IMR-90 (cell line): Measurements from ENCODE around the gene FHL2. TPM values are rescaled to one million over a fixed set of nuclear protein-coding genes. Genes with fewer than 3 reads are reported as not detected.

Experiments used
- ATAC-seq: fragments of 200-7000 bp; cut with Tn5 transposase; 2 replicates; pipeline ENCODE4 v1.9.1; 2020; ENCODE audit warnings: low read depth, mild to moderate bottlenecking, moderate library complexity
- BruUV-seq: library from RNA; stranded (reverse); fragments of 400-500 nt; replicated peaks from 2 replicates; lab custom pipeline; 2021; lab: Mats Ljungman, UMichigan
- CTCF ChIA-PET: fragments of 300-600 bp; formaldehyde crosslinking; extraction: SDS; loops from one replicate; lab custom pipeline; 2021; ENCODE audit warnings: antibody characterized with exemption; lab: Yijun Ruan, JAX
- POLR2A ChIA-PET: fragments of 300-600 bp; sonication (Branson Sonifier 250); formaldehyde crosslinking; loops from one replicate; lab custom pipeline; 2022; ENCODE audit warnings: antibody characterized with exemption; ENCODE audit not compliant: unreplicated experiment; lab: Charles Lee
- DNase-seq: peaks from one replicate; pipeline ENCODE4 v3.0.0; 2013
- H2AFZ ChIP-seq: replicated peaks from 2 replicates; pipeline ENCODE3; 2013; ENCODE audit warnings: low read length, mild to moderate bottlenecking; ENCODE audit not compliant: poor library complexity
- H2AK5ac ChIP-seq: 2 replicates; pipeline ENCODE4 v1.6.1; 2013; ENCODE audit warnings: low read depth, low read length, inconsistent platforms
- H2AK9ac ChIP-seq: replicated peaks from 2 replicates; pipeline ENCODE3; 2013; ENCODE audit warnings: mild to moderate bottlenecking, low read depth, low read length, moderate library complexity; ENCODE audit not compliant: poor library complexity
- H2BK120ac ChIP-seq: 2 replicates; pipeline ENCODE4 v1.6.1; 2013; ENCODE audit warnings: low read depth, low read length, inconsistent platforms
- H2BK15ac ChIP-seq: 3 replicates; pipeline ENCODE4 v1.6.1; 2013; ENCODE audit warnings: low read depth, low read length, inconsistent platforms
- H2BK20ac ChIP-seq: 2 replicates; pipeline ENCODE4 v1.6.1; 2013; ENCODE audit warnings: low read depth, mild to moderate bottlenecking, inconsistent platforms, low read length, moderate library complexity
- H2BK5ac ChIP-seq: 2 replicates; pipeline ENCODE4 v1.6.1; 2013; ENCODE audit warnings: mild to moderate bottlenecking, low read depth, low read length, inconsistent platforms; ENCODE audit not compliant: poor library complexity, severe bottlenecking
- H3K14ac ChIP-seq: replicated peaks from 2 replicates; pipeline ENCODE4 v1.6.1; 2013; ENCODE audit warnings: low read depth, low read length, inconsistent platforms
- H3K18ac ChIP-seq: 2 replicates; pipeline ENCODE4 v1.6.1; 2013; ENCODE audit warnings: low read depth, low read length, control low read depth
- H3K23ac ChIP-seq: 2 replicates; pipeline ENCODE4 v1.6.1; 2013; ENCODE audit warnings: low read depth, low read length, inconsistent platforms
- H3K27ac ChIP-seq: 2 replicates; pipeline ENCODE4 v1.5.1; 2013; ENCODE audit warnings: mild to moderate bottlenecking, control low read depth, low read length; ENCODE audit not compliant: insufficient read depth
- H3K27me3 ChIP-seq: 2 replicates; pipeline ENCODE4 v1.6.1; 2013; ENCODE audit warnings: low read length; ENCODE audit not compliant: control insufficient read depth, insufficient read depth
- H3K36me3 ChIP-seq: 2 replicates; pipeline ENCODE4 v1.6.1; 2013; ENCODE audit warnings: low read length, mixed read lengths; ENCODE audit not compliant: control insufficient read depth, insufficient read depth
- H3K4ac ChIP-seq: 2 replicates; pipeline ENCODE4 v1.6.1; 2013; ENCODE audit warnings: low read depth, low read length, inconsistent platforms
- H3K4me1 ChIP-seq: 2 replicates; pipeline ENCODE4 v1.6.1; 2013; ENCODE audit warnings: low read length, mixed read lengths; ENCODE audit not compliant: control insufficient read depth, insufficient read depth
- H3K4me2 ChIP-seq: 2 replicates; pipeline ENCODE4 v1.6.1; 2013; ENCODE audit warnings: low read depth, mild to moderate bottlenecking, control low read depth, low read length, moderate library complexity
- H3K4me3 ChIP-seq: 2 replicates; pipeline ENCODE4 v1.5.1; 2013; ENCODE audit warnings: low read depth, mild to moderate bottlenecking, control low read depth, low read length, moderate library complexity; ENCODE audit not compliant: insufficient read depth
- H3K56ac ChIP-seq: 2 replicates; pipeline ENCODE4 v1.6.1; 2013; ENCODE audit warnings: low read length, inconsistent platforms; ENCODE audit not compliant: insufficient read depth; ENCODE audit errors: extremely low read depth
- H3K79me1 ChIP-seq, 2 experiments: 2 replicates each; pipeline ENCODE4 v1.6.1; 2013; ENCODE audit warnings: low read length in 2 of 2, inconsistent platforms in 1 of 2, low read depth in 1 of 2
- H3K9ac ChIP-seq: 2 replicates; pipeline ENCODE4 v1.6.1; 2013; ENCODE audit warnings: low read depth, low read length, control low read depth
- H3K9me1 ChIP-seq: 2 replicates; pipeline ENCODE4 v1.6.1; 2013; ENCODE audit warnings: low read length, inconsistent platforms; ENCODE audit not compliant: insufficient read depth
- H3K9me3 ChIP-seq: 2 replicates; pipeline ENCODE4 v1.6.1; 2013; ENCODE audit warnings: low read length; ENCODE audit not compliant: control insufficient read depth, insufficient read depth
- H4K20me1 ChIP-seq: 2 replicates; pipeline ENCODE4 v1.6.1; 2013; ENCODE audit warnings: low read length, inconsistent platforms; ENCODE audit not compliant: insufficient read depth
- H4K5ac ChIP-seq: 2 replicates; pipeline ENCODE4 v1.6.1; 2013; ENCODE audit warnings: mild to moderate bottlenecking, low read depth, low read length, control low read depth
- H4K8ac ChIP-seq, 2 experiments: 2 replicates each; pipeline ENCODE4 v1.6.1; 2013; ENCODE audit warnings: low read depth in 2 of 2, low read length in 2 of 2, control low read depth in 1 of 2, inconsistent platforms in 1 of 2
- H4K91ac ChIP-seq: 2 replicates; pipeline ENCODE4 v1.6.1; 2013; ENCODE audit warnings: low read depth, low read length, inconsistent platforms; ENCODE audit not compliant: insufficient read depth
- BHLHE40 ChIP-seq: fragments of 150-350 bp; IDR thresholded peaks from 2 replicates; pipeline ENCODE4 v1.6.1; 2016; ENCODE audit warnings: mild to moderate bottlenecking, low read depth, low read length
- CEBPB ChIP-seq: IDR thresholded peaks from 2 replicates; pipeline ENCODE4 v1.6.1; 2012; ENCODE audit warnings: low read depth, low read length, improper control_type of control experiment
- CHD1 ChIP-seq: IDR thresholded peaks from 2 replicates; pipeline ENCODE4 v1.6.1; 2012; ENCODE audit warnings: low read depth, low read length, improper control_type of control experiment
- FOS ChIP-seq: fragments of 150-350 bp; IDR thresholded peaks from 2 replicates; pipeline ENCODE4 v1.6.1; 2016; ENCODE audit warnings: low read depth, low read length
- MAFK ChIP-seq: IDR thresholded peaks from 2 replicates; pipeline ENCODE4 v1.6.1; 2012; ENCODE audit warnings: low read depth, low read length, improper control_type of control experiment
- MXI1 ChIP-seq: IDR thresholded peaks from 2 replicates; pipeline ENCODE4 v1.6.1; 2012; ENCODE audit warnings: low read depth, mild to moderate bottlenecking, low read length, moderate library complexity, borderline replicate concordance
- NFE2L2 ChIP-seq: fragments of 150-350 bp; IDR thresholded peaks from 2 replicates; pipeline ENCODE4 v1.6.1; 2016; ENCODE audit warnings: low read depth, mild to moderate bottlenecking, low read length
- POLR2A ChIP-seq: IDR thresholded peaks from 2 replicates; pipeline ENCODE4 v1.6.1; 2012; ENCODE audit warnings: mild to moderate bottlenecking, low read depth, low read length
- RAD21 ChIP-seq: IDR thresholded peaks from 2 replicates; pipeline ENCODE4 v1.6.1; 2012; ENCODE audit warnings: low read length, improper control_type of control experiment
- RCOR1 ChIP-seq: IDR thresholded peaks from 2 replicates; pipeline ENCODE4 v1.6.1; 2012; ENCODE audit warnings: mild to moderate bottlenecking, low read length, improper control_type of control experiment; ENCODE audit not compliant: insufficient replicate concordance
- RFX5 ChIP-seq: IDR thresholded peaks from 2 replicates; pipeline ENCODE4 v1.8.0; 2012; ENCODE audit warnings: low read depth, mild to moderate bottlenecking, low read length, moderate library complexity
- SMC3 ChIP-seq: fragments of 150-350 bp; IDR thresholded peaks from 2 replicates; pipeline ENCODE4 v1.6.1; 2016; ENCODE audit warnings: low read depth, mild to moderate bottlenecking, antibody characterized with exemption, low read length, moderate library complexity
- WGBS, 2 experiments: methylation state at CpG; one replicate each; pipeline versions ENCODE4 v1.1.5 to v1.1.7; 2013; ENCODE audit warnings: missing lambda C conversion rate in 2 of 2; ENCODE audit not compliant: insufficient read length in 1 of 2; ENCODE audit errors: extremely low coverage in 2 of 2; 5-methylcytosine and 5-hydroxymethylcytosine counted together
- dilution Hi-C: fragments of 300-500 bp; cut with HindIII; formaldehyde crosslinking; loops from one replicate; pipeline ENCODE4 v1.14.3; 2018; ENCODE audit warnings: low sequenced_read_pairs; ENCODE audit not compliant: unreplicated experiment
- in situ Hi-C: fragments of 300-500 bp; cut with MboI; formaldehyde crosslinking; loops from 3 replicates; pipeline ENCODE4 v1.14.3; 2019; ENCODE audit warnings: low sequenced_read_pairs, inconsistent platforms, mixed read lengths
- intact Hi-C: fragments of 100-400 bp; cut with micrococcal nuclease; formaldehyde crosslinking; loops from 2 replicates; pipeline ENCODE4 v1.10.0; 2022
- polyA plus RNA-seq, 3 experiments: library from polyadenylated mRNA; depleted of rRNA; stranded (reverse); fragments of >200 nt; gene quantifications; 2 replicates each; pipeline ENCODE4 v1.2.3, GENCODE V29; 2012; ENCODE audit warnings: low replicate concordance in 1 of 3
- total RNA-seq: library from RNA; depleted of rRNA; stranded (reverse); fragments of >200 nt; gene quantifications from 2 replicates; pipeline ENCODE4 v1.2.3, GENCODE V29; 2012
- TF ChIP-seq, protein P1 (sequence below): conservative IDR thresholded peaks from 2 replicates; pipeline ENCODE4 v1.5.1; 2012; ENCODE audit warnings: mild to moderate bottlenecking, low read depth, low read length, improper control_type of control experiment
- TF ChIP-seq, protein P2 (sequence below): fragments of 150-350 bp; IDR thresholded peaks from 2 replicates; pipeline ENCODE4 v1.6.1; 2017; ENCODE audit warnings: mild to moderate bottlenecking, antibody characterized with exemption, low read length, low read depth

Gene FHL2
- total and polyA plus RNA-seq, 2 of the 4 experiments (the other 2 are of a cell fraction): 464 to 550 TPM

DNA sequence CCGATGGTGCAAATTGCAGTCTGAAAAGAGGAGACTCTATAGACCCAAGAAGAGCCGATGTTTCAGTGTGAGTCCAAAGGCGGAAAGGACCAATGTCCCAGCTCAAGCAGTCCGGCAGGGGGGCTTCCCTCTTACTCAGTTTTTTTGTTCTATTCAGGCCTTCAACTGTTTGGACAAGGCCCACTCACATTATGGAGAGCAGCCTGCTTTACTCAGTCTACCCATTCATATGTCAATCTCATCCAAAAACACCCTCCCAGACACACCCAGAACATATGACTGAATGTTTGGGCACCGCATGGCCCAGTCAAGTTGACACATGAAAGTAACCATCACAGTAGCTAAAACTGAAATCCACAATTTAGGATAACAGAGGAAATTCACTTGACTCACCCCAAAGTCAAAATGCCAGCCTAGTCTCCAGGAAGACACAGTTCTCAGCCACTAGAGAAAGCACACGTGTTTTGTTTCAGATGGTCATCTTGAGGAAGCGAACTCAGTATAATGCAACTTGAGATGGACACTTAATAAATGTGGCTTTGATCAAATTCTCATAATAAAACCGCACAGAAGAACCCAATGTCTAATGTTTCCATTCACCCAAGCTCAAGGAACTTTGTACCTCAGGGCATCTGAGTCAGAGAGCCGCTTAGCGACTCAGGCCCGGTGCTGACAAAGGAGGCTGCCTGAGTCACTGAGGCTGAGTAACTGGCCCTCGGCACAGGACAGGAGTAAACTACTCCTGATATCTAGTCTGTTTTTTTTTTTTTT is 2.4 kb downstream of the FHL2 start:
- H2BK20ac ChIP-seq: peak overlapping the region; percentile 20
- no peaks in the 10 kb centered on the region for H3K27me3 ChIP-seq
- H3K4me2 ChIP-seq: peak overlapping the region; percentile 98
- no peaks in the 10 kb centered on the region for H3K9me3 ChIP-seq
- ATAC-seq (peak; percentile 48), DNase-seq (peak; percentile 98)
- WGBS, 2 experiments: 100% methylated on average over 3 of the region's 12 CpGs; no CpG with 5 or more reads in 1 of the 2 experiments
- peaks cover 12 to 56% of the 10 kb centered on the region in 2 experiments for H3K79me1 ChIP-seq
- intact Hi-C loops: loop anchor here (2.0 kb wide), 2 partner anchors 48 to 124 kb away; no protein-coding TSS in a partner anchor
- peak overlapping the region; percentile 54 for H2BK120ac ChIP-seq
- dilution Hi-C loops: no loop called here
- peaks cover 47% of the 10 kb centered on the region for H3K36me3 ChIP-seq
- H3K9ac ChIP-seq: peak overlapping the region; percentile 100
- H4K8ac ChIP-seq: peak overlapping the region; percentile 14 to 55
- peaks cover 31% of the 10 kb centered on the region for H3K9me1 ChIP-seq
- H3K18ac ChIP-seq: peak overlapping the region; percentile 98
- peak overlapping the region; percentile 46; the same call in 2 of the 3 replicates for H2BK15ac ChIP-seq
- in situ Hi-C loops: no loop called here
- peak overlapping the region; percentile 99 for H2BK5ac ChIP-seq
- H4K5ac ChIP-seq: peak overlapping the region; percentile 53
- H4K20me1 ChIP-seq: peaks cover 52% of the 10 kb centered on the region
- H3K4ac ChIP-seq: peak overlapping the region; percentile 57
- H4K91ac ChIP-seq: peak overlapping the region; percentile 85
- peak overlapping the region; percentile 65 for H2AK9ac ChIP-seq
- H3K4me3 ChIP-seq: peak overlapping the region; percentile 99
- H3K4me1 ChIP-seq: peaks cover 33% of the 10 kb centered on the region
- ChIA-PET CTCF (interaction anchor here (1.5 kb wide), 1 partner anchor 123 kb away, joined by 3 read pairs; no protein-coding TSS in a partner anchor), POLR2A (interaction anchor here (0.5 to 1.3 kb wide), 3 partner anchors 41 to 125 kb away, joined by 3 to 4 read pairs (median 3); no protein-coding TSS in a partner anchor)
- H2AK5ac ChIP-seq: peak overlapping the region; percentile 38
- H2AFZ ChIP-seq: no peak overlapping the region
- peak overlapping the region; percentile 80 for H3K56ac ChIP-seq
- peak overlapping the region; percentile 100 for H3K27ac ChIP-seq
- BruUV-seq: no TSS peak
- peak overlapping the region; percentile 70 for H3K14ac ChIP-seq
- peak overlapping the region; percentile 64 for H3K23ac ChIP-seq
- no peak for TF ChIP-seq RAD21
- TF ChIP-seq POLR2A: peak; percentile 49; the same call in 1 of the 2 replicates
- TF ChIP-seq, protein P1, sequence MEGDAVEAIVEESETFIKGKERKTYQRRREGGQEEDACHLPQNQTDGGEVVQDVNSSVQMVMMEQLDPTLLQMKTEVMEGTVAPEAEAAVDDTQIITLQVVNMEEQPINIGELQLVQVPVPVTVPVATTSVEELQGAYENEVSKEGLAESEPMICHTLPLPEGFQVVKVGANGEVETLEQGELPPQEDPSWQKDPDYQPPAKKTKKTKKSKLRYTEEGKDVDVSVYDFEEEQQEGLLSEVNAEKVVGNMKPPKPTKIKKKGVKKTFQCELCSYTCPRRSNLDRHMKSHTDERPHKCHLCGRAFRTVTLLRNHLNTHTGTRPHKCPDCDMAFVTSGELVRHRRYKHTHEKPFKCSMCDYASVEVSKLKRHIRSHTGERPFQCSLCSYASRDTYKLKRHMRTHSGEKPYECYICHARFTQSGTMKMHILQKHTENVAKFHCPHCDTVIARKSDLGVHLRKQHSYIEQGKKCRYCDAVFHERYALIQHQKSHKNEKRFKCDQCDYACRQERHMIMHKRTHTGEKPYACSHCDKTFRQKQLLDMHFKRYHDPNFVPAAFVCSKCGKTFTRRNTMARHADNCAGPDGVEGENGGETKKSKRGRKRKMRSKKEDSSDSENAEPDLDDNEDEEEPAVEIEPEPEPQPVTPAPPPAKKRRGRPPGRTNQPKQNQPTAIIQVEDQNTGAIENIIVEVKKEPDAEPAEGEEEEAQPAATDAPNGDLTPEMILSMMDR: no peak
- peak; percentile 38 for TF ChIP-seq CEBPB
- TF ChIP-seq RCOR1: no peak
- TF ChIP-seq NFE2L2: 0 out of 2 replicates have a peak, but pooled peaks have one; percentile 14
- TF ChIP-seq FOS: peak; percentile 88
- peak; percentile 78 for TF ChIP-seq BHLHE40
- TF ChIP-seq MXI1: peak; percentile 76
- no peak for TF ChIP-seq MAFK
- no peak for TF ChIP-seq CHD1
- TF ChIP-seq SMC3: no peak
- TF ChIP-seq, protein P2, sequence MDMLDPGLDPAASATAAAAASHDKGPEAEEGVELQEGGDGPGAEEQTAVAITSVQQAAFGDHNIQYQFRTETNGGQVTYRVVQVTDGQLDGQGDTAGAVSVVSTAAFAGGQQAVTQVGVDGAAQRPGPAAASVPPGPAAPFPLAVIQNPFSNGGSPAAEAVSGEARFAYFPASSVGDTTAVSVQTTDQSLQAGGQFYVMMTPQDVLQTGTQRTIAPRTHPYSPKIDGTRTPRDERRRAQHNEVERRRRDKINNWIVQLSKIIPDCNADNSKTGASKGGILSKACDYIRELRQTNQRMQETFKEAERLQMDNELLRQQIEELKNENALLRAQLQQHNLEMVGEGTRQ: no peak; the same call in 1 of the 2 replicates
- TF ChIP-seq RFX5: no peak
